Activated T-helper 2 cell treated with anti-CD3 and anti-CD28 coated beads, Interferon-gamma antibody, Interleukin-2, Interleukin-4, amounts not matched to agents 10 μg/mL and 5 μg/mL and 100 μg/mL, durations not matched to agents 14 hours and 24 hours and 36 hours (primary cell): ENCODE results near the gene DUSP28. TPM values are rescaled to one million over a fixed set of nuclear protein-coding genes. Genes with fewer than 3 reads are reported as not detected.

Source experiments
- total RNA-seq: library from RNA; stranded (reverse); gene quantifications from 2 replicates; pipeline ENCODE4 v1.2.3, GENCODE V29; 2022

The DUSP28 gene
- total RNA-seq, 1 donor from 2014 or later, result 4.8 TPM

Other genes with a start within 250 kb of the DUSP28 start
- gene GPC1, start 124.7 kb upstream of the DUSP28 start, total RNA-seq, result 21.9 and 25.6 TPM in 2 replicates
- 23.7 and 25.1 TPM in 2 replicates for gene ANKMY1, start 2.4 kb upstream of the DUSP28 start, total RNA-seq
- gene RNPEPL1, start 8.1 kb downstream of the DUSP28 start, total RNA-seq, result 67.3 and 71.3 TPM in 2 replicates
- 49.6 and 51.1 TPM in 2 replicates for gene CAPN10, start 26.4 kb downstream of the DUSP28 start, total RNA-seq
- 24.9 and 27.4 TPM in 2 replicates for gene GPR35, start 65.1 kb downstream of the DUSP28 start, total RNA-seq
- not detected in 2 replicates for gene AQP12B, start 122.5 kb downstream of the DUSP28 start, total RNA-seq
- not detected in 2 replicates for gene AQP12A, start 131.5 kb downstream of the DUSP28 start, total RNA-seq